Astrocyte (in vitro differentiated cells and primary cell): ENCODE data around the gene CEMP1. TPM values are rescaled to one million over a fixed set of nuclear protein-coding genes. Genes with fewer than 3 reads are reported as not detected.

Source experiments
- DNase-seq: peaks from one replicate; pipeline ENCODE4 v3.0.0-alpha.2; 2010; ENCODE audit warnings: low read depth
- FAIRE-seq: peaks from 2 replicates; lab custom pipeline; 2011; peaks lifted over from hg19 to GRCh38; lab: Jason Lieb, UNC
- H2AFZ ChIP-seq: 2 replicates; pipeline ENCODE4 v1.6.0; 2012; ENCODE audit warnings: low read depth, low read length, inconsistent platforms
- H3K27ac ChIP-seq: 2 replicates; pipeline ENCODE4 v1.5.1; 2011; ENCODE audit warnings: low read depth, low read length, inconsistent platforms
- H3K27me3 ChIP-seq: 2 replicates; pipeline ENCODE4 v1.6.0; 2011; ENCODE audit warnings: low read length, inconsistent platforms; ENCODE audit not compliant: insufficient read depth
- H3K36me3 ChIP-seq: 2 replicates; pipeline ENCODE4 v1.5.1; 2011; ENCODE audit warnings: low read length, inconsistent platforms; ENCODE audit not compliant: insufficient read depth
- H3K4me1 ChIP-seq: 2 replicates; pipeline ENCODE4 v1.5.1; 2011; ENCODE audit warnings: low read length, inconsistent platforms; ENCODE audit not compliant: insufficient read depth
- H3K4me2 ChIP-seq: 2 replicates; pipeline ENCODE4 v1.6.0; 2012; ENCODE audit warnings: low read length, inconsistent platforms
- H3K4me3 ChIP-seq: 2 replicates; pipeline ENCODE4 v1.5.1; 2011; ENCODE audit warnings: low read depth, mild to moderate bottlenecking, low read length, inconsistent platforms; ENCODE audit not compliant: insufficient read depth
- H3K79me2 ChIP-seq: 2 replicates; pipeline ENCODE4 v1.6.0; 2012; ENCODE audit warnings: mild to moderate bottlenecking, low read length, inconsistent platforms; ENCODE audit not compliant: insufficient read depth
- H3K9ac ChIP-seq: 2 replicates; pipeline ENCODE4 v1.6.0; 2012; ENCODE audit warnings: mild to moderate bottlenecking, low read length, inconsistent platforms
- H3K9me3 ChIP-seq: 2 replicates; pipeline ENCODE4 v1.5.1; 2012; ENCODE audit warnings: low read depth, mild to moderate bottlenecking, low read length, inconsistent platforms; ENCODE audit not compliant: insufficient read depth
- H4K20me1 ChIP-seq: 2 replicates; pipeline ENCODE4 v1.6.0; 2012; ENCODE audit warnings: low read length, inconsistent platforms; ENCODE audit not compliant: insufficient read depth
- H3K27ac Mint-ChIP-seq: one replicate; pipeline ENCODE4 v1.8.0; 2021; ENCODE audit warnings: mild to moderate bottlenecking, mixed read lengths; ENCODE audit not compliant: unreplicated experiment
- H3K27me3 Mint-ChIP-seq: one replicate; pipeline ENCODE4 v1.8.0; 2021; ENCODE audit warnings: low read depth, mixed read lengths; ENCODE audit not compliant: unreplicated experiment
- H3K36me3 Mint-ChIP-seq: one replicate; pipeline ENCODE4 v1.8.0; 2021; ENCODE audit warnings: low read depth, mixed read lengths; ENCODE audit not compliant: unreplicated experiment
- H3K4me1 Mint-ChIP-seq: one replicate; pipeline ENCODE4 v1.8.0; 2021; ENCODE audit warnings: low read depth, mixed read lengths; ENCODE audit not compliant: unreplicated experiment
- H3K4me3 Mint-ChIP-seq: one replicate; pipeline ENCODE4 v1.8.0; 2021; ENCODE audit warnings: mild to moderate bottlenecking, moderate library complexity, mixed read lengths; ENCODE audit not compliant: unreplicated experiment
- H3K9me3 Mint-ChIP-seq: one replicate; pipeline ENCODE4 v1.8.0; 2021; ENCODE audit warnings: mild to moderate bottlenecking, mixed read lengths; ENCODE audit not compliant: unreplicated experiment
- EZH2 ChIP-seq: IDR thresholded peaks from 2 replicates; pipeline ENCODE4 v1.6.1; 2012; ENCODE audit warnings: mild to moderate bottlenecking, low read length, inconsistent platforms; ENCODE audit not compliant: insufficient read depth
- total RNA-seq: library from RNA; stranded (reverse); gene quantifications from 2 replicates; pipeline ENCODE4 v1.2.1, GENCODE V29; 2021
- TF ChIP-seq, protein P1 (sequence below): IDR thresholded peaks from 2 replicates; pipeline ENCODE4 v1.5.1; 2011; ENCODE audit warnings: low read depth, mild to moderate bottlenecking, inconsistent platforms, low read length, moderate library complexity; ENCODE audit not compliant: insufficient read depth

Gene CEMP1
- total RNA-seq, 1 donor from 2014 or later = not detected

DNA sequence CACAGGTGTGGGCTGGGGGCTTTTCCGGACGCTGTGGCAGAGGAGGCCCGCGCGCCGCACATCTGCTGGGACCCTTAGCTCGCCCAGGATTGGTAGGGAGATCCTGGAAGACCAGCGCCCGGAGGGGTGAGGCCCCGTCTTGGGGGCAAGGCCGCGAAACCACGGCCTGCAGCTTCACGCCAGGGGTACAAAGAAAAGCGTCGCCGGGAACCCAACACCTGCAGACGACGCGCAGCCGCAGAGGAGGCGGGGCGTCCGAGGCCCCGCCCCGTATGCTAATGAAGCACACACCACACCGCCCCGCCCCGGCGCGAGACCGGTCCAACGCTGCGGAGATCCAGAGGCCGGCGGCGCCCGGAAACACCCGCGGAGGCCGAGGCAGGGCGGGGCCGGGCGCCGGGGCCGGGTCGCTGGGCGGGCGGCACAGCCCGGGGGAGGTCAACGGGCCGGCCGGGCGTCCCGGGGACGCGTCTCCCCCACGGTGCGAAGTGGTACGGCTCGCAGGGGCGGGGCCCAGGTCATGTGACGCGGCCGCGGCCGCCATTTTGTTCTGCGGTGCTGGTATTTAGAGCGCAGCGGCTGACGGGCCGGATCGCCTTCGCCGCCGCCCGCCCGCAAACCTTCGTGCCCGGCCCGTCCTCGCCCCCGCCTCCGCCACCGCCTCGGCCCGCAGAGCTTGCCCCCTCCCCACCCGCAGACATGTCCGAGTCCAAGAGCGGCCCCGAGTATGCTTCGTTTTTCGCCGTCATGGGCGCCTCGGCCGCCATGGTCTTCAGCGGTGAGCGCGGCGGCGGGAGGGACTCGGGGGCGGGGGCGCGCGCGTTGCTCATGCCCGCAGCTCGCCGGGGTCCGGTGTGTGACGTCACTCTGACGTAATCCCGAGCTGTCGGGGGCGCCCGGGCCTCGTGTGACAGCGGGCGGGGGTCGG lies 17.5 kb downstream of the CEMP1 start, which contains the start of gene ATP6V0C:
TSS of gene ATP6V0C (plus strand) at position 548 of the 928 bp plus-strand sequence. CDS start at position 700, 152 bp downstream.
- Histone ChIP-seq H3K4me3 (peak within 1 kb of the TSS; percentile 88), H3K79me2 (peaks cover 46% of the 10 kb centered on the region), H3K36me3 (no peaks in the 10 kb centered on the region), H3K4me1 (peaks cover 39% of the 10 kb centered on the region), H3K27me3 (no peaks in the 10 kb centered on the region), H3K4me2 (peak within 1 kb of the TSS; percentile 99), H3K27ac (peak within 1 kb of the TSS; percentile 82), H2AFZ (peak within 1 kb of the TSS; percentile 89), H3K9ac (peak within 1 kb of the TSS; percentile 95), H4K20me1 (peaks cover 43% of the 10 kb centered on the region), H3K9me3 (no peaks in the 10 kb centered on the region)
- Mint-ChIP-seq H3K4me1 (peaks cover 28% of the 10 kb centered on the region), H3K4me3 (peak within 1 kb of the TSS; percentile 97), H3K27ac (peak within 1 kb of the TSS; percentile 94), H3K36me3 (peaks cover 6% of the 10 kb centered on the region), H3K9me3 (no peaks in the 10 kb centered on the region), H3K27me3 (peaks cover 1% of the 10 kb centered on the region)
- no peak for FAIRE-seq
- peak; percentile 54 for DNase-seq
- no peak for TF ChIP-seq EZH2
- TF ChIP-seq, protein P1, sequence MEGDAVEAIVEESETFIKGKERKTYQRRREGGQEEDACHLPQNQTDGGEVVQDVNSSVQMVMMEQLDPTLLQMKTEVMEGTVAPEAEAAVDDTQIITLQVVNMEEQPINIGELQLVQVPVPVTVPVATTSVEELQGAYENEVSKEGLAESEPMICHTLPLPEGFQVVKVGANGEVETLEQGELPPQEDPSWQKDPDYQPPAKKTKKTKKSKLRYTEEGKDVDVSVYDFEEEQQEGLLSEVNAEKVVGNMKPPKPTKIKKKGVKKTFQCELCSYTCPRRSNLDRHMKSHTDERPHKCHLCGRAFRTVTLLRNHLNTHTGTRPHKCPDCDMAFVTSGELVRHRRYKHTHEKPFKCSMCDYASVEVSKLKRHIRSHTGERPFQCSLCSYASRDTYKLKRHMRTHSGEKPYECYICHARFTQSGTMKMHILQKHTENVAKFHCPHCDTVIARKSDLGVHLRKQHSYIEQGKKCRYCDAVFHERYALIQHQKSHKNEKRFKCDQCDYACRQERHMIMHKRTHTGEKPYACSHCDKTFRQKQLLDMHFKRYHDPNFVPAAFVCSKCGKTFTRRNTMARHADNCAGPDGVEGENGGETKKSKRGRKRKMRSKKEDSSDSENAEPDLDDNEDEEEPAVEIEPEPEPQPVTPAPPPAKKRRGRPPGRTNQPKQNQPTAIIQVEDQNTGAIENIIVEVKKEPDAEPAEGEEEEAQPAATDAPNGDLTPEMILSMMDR = no peak

DNA sequence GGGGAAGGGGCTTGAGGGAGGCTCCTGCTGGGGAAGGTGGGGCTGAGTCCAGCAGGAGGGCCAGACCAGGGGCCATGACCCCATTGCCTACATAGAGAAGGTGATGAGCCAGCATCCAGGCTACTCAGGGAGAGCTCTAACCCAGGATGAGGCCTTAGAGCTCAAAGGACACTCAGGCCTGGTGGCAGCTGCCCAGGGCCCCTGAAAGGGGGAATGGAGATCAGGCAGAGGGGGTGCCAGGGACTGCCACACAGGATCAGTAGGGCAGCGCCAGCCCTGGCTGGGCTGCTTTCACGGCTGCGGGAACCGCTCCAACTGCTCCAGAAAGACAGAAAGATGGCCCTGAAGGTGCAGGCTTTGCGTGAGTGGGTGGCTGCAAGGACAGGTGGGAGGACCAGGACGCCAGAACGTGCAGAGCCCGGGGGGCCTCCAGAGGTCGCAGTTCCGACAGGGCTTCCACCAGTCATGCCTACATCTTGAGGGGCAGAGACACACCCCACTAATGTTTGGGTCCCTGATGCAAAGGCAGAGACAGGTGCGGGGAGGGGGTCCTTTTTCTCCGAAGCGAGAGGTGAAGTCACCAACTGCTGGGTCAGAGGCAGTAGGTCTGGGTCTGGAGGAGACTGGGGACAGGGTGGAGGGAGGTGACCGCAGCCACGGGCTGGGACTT lies 18.3 kb downstream of the CEMP1 start:
- Histone ChIP-seq H3K4me3 (peak overlapping the region; percentile 55), H2AFZ (peak overlapping the region; percentile 89), H3K27ac (no peak overlapping the region), H3K79me2 (peaks cover 38% of the 10 kb centered on the region), H4K20me1 (peaks cover 35% of the 10 kb centered on the region), H3K4me1 (peaks cover 39% of the 10 kb centered on the region), H3K9me3 (no peaks in the 10 kb centered on the region), H3K4me2 (peak overlapping the region; percentile 99), H3K27me3 (no peaks in the 10 kb centered on the region), H3K36me3 (no peaks in the 10 kb centered on the region), H3K9ac (peak overlapping the region; percentile 95)
- FAIRE-seq (no peak), DNase-seq (no peak)
- Mint-ChIP-seq H3K9me3 (no peaks in the 10 kb centered on the region), H3K36me3 (peaks cover 6% of the 10 kb centered on the region), H3K27ac (peak overlapping the region; percentile 80), H3K27me3 (peaks cover 1% of the 10 kb centered on the region), H3K4me3 (peak overlapping the region; percentile 82), H3K4me1 (peaks cover 27% of the 10 kb centered on the region)
- TF ChIP-seq EZH2 = no peak
- TF ChIP-seq, protein P1 = no peak
